Osteoblast (primary cell): ENCODE measurements around the gene PARD3. TPM values are rescaled to one million over a fixed set of nuclear protein-coding genes. Genes with fewer than 3 reads are reported as not detected.

ENCODE experiments used
- DNase-seq: peaks from one replicate; pipeline ENCODE4 v3.0.0; 2011; ENCODE audit warnings: low spot score, mixed read lengths; ENCODE audit not compliant: insufficient read length; ENCODE audit errors: missing footprints
- H2AFZ ChIP-seq: 2 replicates; pipeline ENCODE4 v1.6.0; 2011; ENCODE audit warnings: mild to moderate bottlenecking, low read length
- H3K27ac ChIP-seq: 2 replicates; pipeline ENCODE4 v1.5.1; 2011; ENCODE audit warnings: mild to moderate bottlenecking, low read depth, low read length, moderate library complexity
- H3K27me3 ChIP-seq: 2 replicates; pipeline ENCODE4 v1.6.0; 2012; ENCODE audit warnings: mild to moderate bottlenecking, control low read depth, inconsistent platforms, low read length, moderate library complexity; ENCODE audit not compliant: insufficient read depth
- H3K36me3 ChIP-seq: 2 replicates; pipeline ENCODE4 v1.5.1; 2011; ENCODE audit warnings: mild to moderate bottlenecking, low read length, control low read depth, moderate library complexity; ENCODE audit not compliant: insufficient read depth
- H3K4me1 ChIP-seq: 2 replicates; pipeline ENCODE4 v1.5.1; 2011; ENCODE audit warnings: mild to moderate bottlenecking, low read length, control low read depth, moderate library complexity; ENCODE audit not compliant: insufficient read depth
- H3K4me2 ChIP-seq: 2 replicates; pipeline ENCODE4 v1.6.0; 2011; ENCODE audit warnings: mild to moderate bottlenecking, low read length; ENCODE audit not compliant: insufficient read depth
- H3K4me3 ChIP-seq: fragments of 200-600 bp; sonication (generic); 3 replicates; pipeline ENCODE4 v1.5.1; 2012; ENCODE audit warnings: mild to moderate bottlenecking, low read length, inconsistent platforms; ENCODE audit not compliant: insufficient read depth
- H3K79me2 ChIP-seq: 2 replicates; pipeline ENCODE4 v1.6.0; 2012; ENCODE audit warnings: mild to moderate bottlenecking, low read length, control low read depth, inconsistent platforms; ENCODE audit not compliant: insufficient read depth
- H3K9me3 ChIP-seq: 2 replicates; pipeline ENCODE4 v1.5.1; 2011; ENCODE audit warnings: low read depth, low read length, control low read depth
- H4K20me1 ChIP-seq: 2 replicates; pipeline ENCODE4 v1.6.0; 2012; ENCODE audit warnings: mild to moderate bottlenecking, low read length, control low read depth; ENCODE audit not compliant: insufficient read depth
- total RNA-seq: library from RNA; depleted of rRNA; stranded (reverse); fragments of >200 nt; gene quantifications from 2 replicates; pipeline ENCODE4 v1.2.3, GENCODE V29; 2012
- TF ChIP-seq, protein P1 (sequence below): IDR thresholded peaks from 2 replicates; pipeline ENCODE4 v1.5.1; 2011; ENCODE audit warnings: mild to moderate bottlenecking, low read depth, low read length, moderate library complexity; ENCODE audit errors: extremely low read depth

Gene PARD3
- total RNA-seq, 1 donor, result 71.7 TPM

DNA sequence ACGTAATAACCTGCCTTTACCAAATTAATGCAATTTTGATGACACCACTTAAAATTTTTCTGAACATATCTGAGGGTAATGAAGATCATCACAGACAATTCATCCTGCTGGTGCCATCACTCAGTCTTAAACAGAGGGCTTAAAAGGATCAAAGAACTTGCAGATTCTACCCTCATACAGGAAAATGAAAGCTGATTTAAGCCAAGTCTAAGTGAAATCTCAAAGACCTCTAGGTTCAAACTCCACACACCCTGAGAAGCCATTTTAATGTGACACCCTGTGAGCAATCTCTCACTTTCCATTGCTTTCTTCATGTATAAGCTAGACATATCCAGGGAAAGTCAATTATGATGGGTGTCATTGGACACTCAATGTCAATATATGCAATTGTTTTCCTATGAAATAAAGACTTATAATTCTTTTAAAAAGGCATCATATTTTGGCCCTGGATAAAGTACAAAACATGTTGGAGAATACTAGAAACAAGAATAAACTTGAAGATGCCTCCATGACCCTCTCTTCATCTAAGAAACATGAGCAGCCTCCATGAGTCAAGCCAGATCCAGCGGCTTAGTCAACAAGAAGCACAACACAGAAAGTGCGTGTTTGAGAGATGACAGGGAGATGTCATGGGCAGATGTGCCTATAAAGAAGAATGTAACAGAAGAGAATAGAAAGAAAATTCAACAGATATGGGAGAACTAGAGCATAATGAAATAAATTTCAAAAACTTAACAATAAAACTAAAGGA lies 291.9 kb downstream of the PARD3 start:
- TF ChIP-seq, protein P1, sequence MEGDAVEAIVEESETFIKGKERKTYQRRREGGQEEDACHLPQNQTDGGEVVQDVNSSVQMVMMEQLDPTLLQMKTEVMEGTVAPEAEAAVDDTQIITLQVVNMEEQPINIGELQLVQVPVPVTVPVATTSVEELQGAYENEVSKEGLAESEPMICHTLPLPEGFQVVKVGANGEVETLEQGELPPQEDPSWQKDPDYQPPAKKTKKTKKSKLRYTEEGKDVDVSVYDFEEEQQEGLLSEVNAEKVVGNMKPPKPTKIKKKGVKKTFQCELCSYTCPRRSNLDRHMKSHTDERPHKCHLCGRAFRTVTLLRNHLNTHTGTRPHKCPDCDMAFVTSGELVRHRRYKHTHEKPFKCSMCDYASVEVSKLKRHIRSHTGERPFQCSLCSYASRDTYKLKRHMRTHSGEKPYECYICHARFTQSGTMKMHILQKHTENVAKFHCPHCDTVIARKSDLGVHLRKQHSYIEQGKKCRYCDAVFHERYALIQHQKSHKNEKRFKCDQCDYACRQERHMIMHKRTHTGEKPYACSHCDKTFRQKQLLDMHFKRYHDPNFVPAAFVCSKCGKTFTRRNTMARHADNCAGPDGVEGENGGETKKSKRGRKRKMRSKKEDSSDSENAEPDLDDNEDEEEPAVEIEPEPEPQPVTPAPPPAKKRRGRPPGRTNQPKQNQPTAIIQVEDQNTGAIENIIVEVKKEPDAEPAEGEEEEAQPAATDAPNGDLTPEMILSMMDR, result no peak
- H3K79me2 ChIP-seq, result peaks cover 11% of the 10 kb centered on the region
- peak overlapping the region; percentile 15 for H3K27ac ChIP-seq
- no peaks in the 10 kb centered on the region for H3K9me3 ChIP-seq
- no peaks in the 10 kb centered on the region for H3K27me3 ChIP-seq
- no peak overlapping the region for H2AFZ ChIP-seq
- H4K20me1 ChIP-seq, result no peaks in the 10 kb centered on the region
- no peak overlapping the region for H3K4me3 ChIP-seq
- peaks cover 36% of the 10 kb centered on the region for H3K4me1 ChIP-seq
- DNase-seq, result no peak
- H3K4me2 ChIP-seq, result peak overlapping the region; percentile 25
- no peaks in the 10 kb centered on the region for H3K36me3 ChIP-seq

DNA sequence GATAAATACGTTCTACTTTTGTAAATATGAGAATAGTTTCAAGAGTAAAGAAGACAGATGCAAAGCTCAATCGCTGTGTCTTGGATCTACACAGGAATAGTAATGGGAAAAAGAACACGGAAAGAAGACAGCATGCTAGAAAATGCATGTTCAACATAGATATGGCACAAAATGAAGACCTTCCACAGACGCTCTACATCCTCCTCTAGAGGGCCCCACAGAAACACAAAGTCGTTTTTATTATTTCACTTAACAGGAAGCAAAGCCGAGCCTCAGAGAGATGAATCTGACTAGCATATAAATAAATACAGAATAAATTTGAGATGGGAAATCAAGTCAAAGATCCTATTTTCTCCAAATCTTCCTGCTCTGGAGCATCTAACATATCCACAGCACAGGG lies 292.6 kb downstream of the PARD3 start:
- Histone ChIP-seq H2AFZ (no peak overlapping the region), H3K27ac (peak overlapping the region; percentile 15), H3K4me1 (peaks cover 30% of the 10 kb centered on the region), H3K4me3 (no peak overlapping the region), H4K20me1 (no peaks in the 10 kb centered on the region), H3K27me3 (no peaks in the 10 kb centered on the region), H3K36me3 (no peaks in the 10 kb centered on the region), H3K79me2 (peaks cover 11% of the 10 kb centered on the region), H3K4me2 (no peak overlapping the region), H3K9me3 (no peaks in the 10 kb centered on the region)
- TF ChIP-seq, protein P1, result peak; percentile 50
- peak; percentile 30 for DNase-seq

DNA sequence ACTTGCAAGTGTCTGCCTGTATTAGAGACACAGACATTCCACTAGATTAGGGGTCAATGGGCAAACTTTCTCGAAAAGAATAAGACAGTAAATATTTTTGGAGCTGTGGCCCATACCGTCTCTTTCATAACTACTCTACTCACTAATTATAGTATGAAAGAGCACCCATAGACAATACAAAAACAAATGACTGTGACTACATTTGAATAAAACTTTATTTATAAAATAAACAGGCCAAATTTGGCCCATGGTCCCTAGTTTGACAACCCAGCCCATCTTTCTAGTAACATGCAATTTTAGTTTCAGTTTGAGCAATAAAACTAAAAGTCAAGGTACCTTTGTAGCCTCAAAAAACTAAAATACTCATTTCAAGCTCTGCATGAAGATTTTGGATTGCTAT lies 294.6 kb downstream of the PARD3 start:
- peak; percentile 3 for DNase-seq
- Histone ChIP-seq H3K4me3 (no peak overlapping the region), H3K4me2 (peak overlapping the region; percentile 32), H2AFZ (no peak overlapping the region), H4K20me1 (no peaks in the 10 kb centered on the region), H3K36me3 (no peaks in the 10 kb centered on the region), H3K9me3 (no peaks in the 10 kb centered on the region), H3K79me2 (peaks cover 11% of the 10 kb centered on the region), H3K4me1 (peaks cover 13% of the 10 kb centered on the region), H3K27me3 (no peaks in the 10 kb centered on the region), H3K27ac (no peak overlapping the region)
- TF ChIP-seq, protein P1, result no peak

DNA sequence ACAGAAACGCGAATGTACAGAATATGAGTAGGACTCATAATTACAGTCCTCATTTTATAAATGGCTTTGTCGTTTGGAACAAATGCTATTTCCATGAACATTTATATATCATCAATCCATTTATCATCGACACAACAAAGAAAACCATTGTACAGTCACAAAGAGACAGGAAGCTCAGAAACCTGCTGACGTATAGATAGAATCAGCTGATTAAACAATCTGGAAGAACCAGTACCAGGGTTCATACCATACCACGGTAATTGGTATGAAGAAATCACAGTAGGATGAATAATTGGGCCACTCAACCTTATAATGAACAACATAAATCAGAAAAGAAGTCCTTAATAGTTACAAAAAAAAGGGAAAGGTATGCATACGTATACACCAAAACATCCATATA lies 295.0 kb downstream of the PARD3 start:
- peaks cover 9% of the 10 kb centered on the region for H3K79me2 ChIP-seq
- H3K4me1 ChIP-seq, result peaks cover 13% of the 10 kb centered on the region
- H3K27me3 ChIP-seq, result no peaks in the 10 kb centered on the region
- TF ChIP-seq, protein P1, result no peak
- H2AFZ ChIP-seq, result no peak overlapping the region
- no peak for DNase-seq
- H3K4me3 ChIP-seq, result no peak overlapping the region
- no peak overlapping the region for H3K27ac ChIP-seq
- no peak overlapping the region for H3K4me2 ChIP-seq
- no peaks in the 10 kb centered on the region for H4K20me1 ChIP-seq
- H3K9me3 ChIP-seq, result no peaks in the 10 kb centered on the region
- H3K36me3 ChIP-seq, result no peaks in the 10 kb centered on the region
